HG03378 (cell line): ENCODE results near the gene TEX13A.
"Not testable (repeated sequence)": the region's sequence is repeated elsewhere in the genome, so short reads cannot be mapped to it uniquely, and the experiment has no call there.

ENCODE experiments used
- ATAC-seq: cut with Tn5 transposase; IDR thresholded peaks from one replicate; pipeline ENCODE4 v1.9.1; 2021; ENCODE audit warnings: mild to moderate bottlenecking, moderate library complexity; ENCODE audit not compliant: unreplicated experiment

The TEX13A gene

GRCh38 chrX:105220636-105221035, at the start of gene TEX13A:
TSS of gene TEX13A (minus strand) at chrX:105220694. CDS start at chrX:105220397, 297 bp downstream.
- ATAC-seq, result no peak

- ATAC-seq, result no peak
Observed at GRCh38 chrX:105269386-105269785, 48.9 kb upstream of the TEX13A start.

GRCh38 chrX:105267167-105267566, 46.7 kb upstream of the TEX13A start:
- no peak for ATAC-seq

GRCh38 chrX:105266456-105266855, 46.0 kb upstream of the TEX13A start:
- ATAC-seq, result no peak

- no peak for ATAC-seq
Observed at GRCh38 chrX:105265093-105265492, 44.6 kb upstream of the TEX13A start.

GRCh38 chrX:105263801-105264200, 43.3 kb upstream of the TEX13A start:
- no peak for ATAC-seq

- no peak for ATAC-seq
Observed at GRCh38 chrX:105263171-105263570, 42.7 kb upstream of the TEX13A start.

GRCh38 chrX:105260291-105261043, 40.0 kb upstream of the TEX13A start:
- no peak for ATAC-seq

- no peak for ATAC-seq
Observed at GRCh38 chrX:105241056-105241455, 20.6 kb upstream of the TEX13A start.

GRCh38 chrX:105237407-105237806, 16.9 kb upstream of the TEX13A start:
- not testable (repeated sequence) for ATAC-seq

- no peak for ATAC-seq
Observed at GRCh38 chrX:105229146-105229545, 8.7 kb upstream of the TEX13A start.

GRCh38 chrX:105228602-105229001, 8.1 kb upstream of the TEX13A start:
- no peak for ATAC-seq

- ATAC-seq, result no peak
Observed at GRCh38 chrX:105226499-105226898, 6.0 kb upstream of the TEX13A start.

- ATAC-seq, result no peak
Observed at GRCh38 chrX:105221374-105221773, 880 bp upstream of the TEX13A start.

- ATAC-seq, result no peak
Observed at GRCh38 chrX:105219454-105220401, 766 bp downstream of the TEX13A start.

GRCh38 chrX:105211066-105211575, 9.4 kb downstream of the TEX13A start:
- ATAC-seq, result no peak

GRCh38 chrX:105210258-105210657, 10.2 kb downstream of the TEX13A start:
- no peak for ATAC-seq

- no peak for ATAC-seq
Observed at GRCh38 chrX:105209406-105209805, 11.1 kb downstream of the TEX13A start.

GRCh38 chrX:105191878-105192277, 28.6 kb downstream of the TEX13A start:
- no peak for ATAC-seq

GRCh38 chrX:105190252-105190853, 30.1 kb downstream of the TEX13A start:
- ATAC-seq, result no peak

- no peak for ATAC-seq
Observed at GRCh38 chrX:105189093-105189492, 31.4 kb downstream of the TEX13A start.
